Hair follicle dermal papilla cell (primary cell): ENCODE results near the gene PHLDB3. TPM values are rescaled to one million over a fixed set of nuclear protein-coding genes. Genes with fewer than 3 reads are reported as not detected.

Source experiments
- total RNA-seq: library from RNA; depleted of rRNA; stranded (reverse); fragments of >200 nt; gene quantifications from 2 replicates; pipeline ENCODE4 v1.2.3, GENCODE V29; 2012

Gene PHLDB3
- total RNA-seq = 11.0 and 14.3 TPM in 2 replicates

DNA sequence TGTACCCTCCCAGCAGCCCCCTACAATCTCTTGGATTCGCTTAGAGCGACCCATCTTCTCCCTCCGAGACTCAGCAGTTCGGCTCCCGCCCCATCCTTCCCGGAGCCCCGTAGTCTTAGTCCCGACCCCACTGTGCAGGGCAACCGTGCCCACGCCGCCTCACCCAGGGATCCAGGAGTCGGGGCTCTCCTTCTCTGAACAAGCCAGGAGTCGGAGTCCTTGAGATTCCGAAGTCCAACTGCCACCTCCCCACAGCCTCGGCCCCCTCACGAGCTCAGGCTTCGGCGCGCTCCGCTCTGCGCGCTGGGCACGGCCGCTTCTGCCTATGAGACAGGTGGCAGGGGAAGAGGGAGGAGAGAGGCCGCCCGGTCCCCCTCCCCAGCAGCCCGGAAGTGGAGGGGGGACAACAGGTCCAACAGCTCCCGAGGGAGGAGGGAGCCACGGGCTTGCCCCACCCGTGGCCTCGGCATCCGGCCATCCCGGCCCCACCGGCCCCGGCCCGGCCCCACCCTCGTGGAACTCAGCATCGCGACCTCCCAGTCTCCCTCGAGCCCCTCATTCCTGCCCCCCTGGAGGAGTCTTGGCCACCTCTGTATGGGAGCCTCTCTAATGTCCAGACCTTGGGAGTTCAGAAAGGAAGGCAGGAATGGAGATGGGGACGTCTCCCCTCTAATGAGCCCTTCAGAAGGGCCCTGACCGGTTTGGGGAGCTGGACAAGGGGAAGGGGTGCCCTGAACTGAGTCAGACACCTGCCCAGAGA lies at the start of gene PHLDB3:
TSS of gene PHLDB3 (minus strand) at position 321 of the 760 bp plus-strand sequence. CDS start 628 bp downstream, outside the sequence.

DNA sequence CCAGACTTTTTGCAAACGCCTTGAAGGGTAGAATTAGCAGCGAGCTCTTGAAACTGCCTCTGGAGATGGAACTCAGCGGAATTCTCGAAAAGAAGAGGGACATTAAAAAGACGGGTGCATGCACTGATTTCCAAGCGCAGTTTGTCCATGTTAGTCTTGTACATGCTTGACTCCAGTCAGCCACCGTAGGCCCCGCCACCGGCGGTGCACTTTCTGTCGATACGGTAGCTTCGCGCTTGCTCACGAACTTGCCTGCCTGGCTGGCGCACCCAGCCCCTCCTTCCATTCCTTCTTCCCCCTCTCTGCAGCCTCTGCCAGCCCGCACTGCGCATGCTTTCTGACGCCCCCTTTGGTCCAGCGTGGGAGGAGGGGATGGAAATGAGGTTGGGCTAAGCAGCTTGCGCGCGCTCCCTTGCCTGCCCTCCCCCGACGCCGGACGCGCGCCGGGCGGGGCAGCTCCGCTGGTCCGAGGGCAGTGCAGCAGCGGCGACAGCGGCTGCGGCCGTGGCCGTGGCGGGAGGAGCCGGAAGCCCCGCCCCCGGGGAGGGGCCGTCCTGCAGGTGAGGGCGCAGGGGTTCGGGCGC lies 28.5 kb upstream of the PHLDB3 start, which contains the start of gene ZNF575:
TSS of gene ZNF575 (plus strand) at position 227 of the 584 bp plus-strand sequence. CDS start 1,235 bp downstream, outside the sequence.

DNA sequence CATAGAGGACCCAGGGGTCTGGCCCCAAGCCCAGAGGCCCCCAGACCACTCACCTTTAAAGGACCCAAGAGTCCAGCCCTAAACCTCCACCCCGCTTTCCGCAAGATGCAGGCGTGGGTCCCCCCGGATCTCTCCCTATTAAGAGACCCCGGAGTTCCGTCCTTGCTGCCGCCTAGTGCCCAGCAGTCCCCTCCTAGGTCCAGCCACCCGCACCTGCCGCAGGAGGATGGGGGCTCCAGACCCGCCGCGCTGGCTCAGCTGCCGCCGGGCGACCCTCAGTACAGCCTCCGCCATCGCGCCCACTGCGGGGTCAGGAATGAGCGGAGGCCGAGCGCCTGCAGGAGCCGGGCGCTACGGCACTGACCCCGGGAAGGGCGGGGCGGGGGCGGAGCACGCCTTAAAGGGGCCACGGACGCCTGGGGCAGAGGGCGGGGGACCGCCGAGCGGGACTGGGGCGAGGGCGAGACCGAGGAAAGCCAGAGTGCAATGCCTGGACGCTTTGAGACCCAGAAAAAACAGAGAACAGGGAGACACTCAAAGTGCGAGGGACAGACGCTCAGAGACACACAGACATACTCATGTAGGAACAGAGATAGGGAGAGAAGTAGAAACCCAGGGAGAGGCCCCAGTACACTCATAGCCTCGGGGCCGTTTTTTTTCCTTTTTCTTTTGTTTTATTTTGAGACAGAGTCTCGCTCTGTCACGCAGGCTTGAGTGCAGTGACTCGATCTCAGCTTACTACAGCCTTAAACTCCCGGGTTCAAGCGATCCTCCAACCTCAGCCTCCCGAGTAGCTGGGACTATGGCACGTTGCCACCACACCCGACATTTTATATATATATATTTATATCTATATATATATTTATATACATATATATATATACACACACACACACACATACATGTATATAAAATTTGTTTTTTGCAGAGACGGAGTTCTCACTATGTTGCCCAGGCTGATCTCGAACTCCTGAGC lies 22.6 kb upstream of the PHLDB3 start, which contains the start of gene ETHE1:
TSS of gene ETHE1 (minus strand) at position 318 of the 976 bp plus-strand sequence. CDS start at position 294, 24 bp downstream.

GRCh38 chr19:43465468-43466120 lies 39.0 kb downstream of the PHLDB3 start, which contains the start of gene LYPD3:
LYPD3 (minus strand) TSS chr19:43465608; CDS start chr19:43465571, 37 bp downstream.

Other genes with a start within 250 kb of the PHLDB3 start
- under 0.01 and 0.12 TPM in 2 replicates for gene PSG9, start 235.2 kb downstream of the PHLDB3 start, total RNA-seq
- gene CD177, start 151.1 kb downstream of the PHLDB3 start, total RNA-seq = under 0.01 TPM in 1 of 2 replicates, not detected in the other
- gene TEX101, start 89.9 kb downstream of the PHLDB3 start, total RNA-seq = not detected in 2 replicates
- 0.32 and 0.36 TPM in 2 replicates for gene LYPD3, start 39.1 kb downstream of the PHLDB3 start, total RNA-seq
- 46.4 and 80.8 TPM in 2 replicates for gene ETHE1, start 22.5 kb upstream of the PHLDB3 start, total RNA-seq
- 0.32 TPM in 1 of 2 replicates, not detected in the other for gene ZNF575, start 28.4 kb upstream of the PHLDB3 start, total RNA-seq
- 13.1 and 18.8 TPM in 2 replicates for gene XRCC1, start 70.8 kb upstream of the PHLDB3 start, total RNA-seq
- 3.0 and 3.6 TPM in 2 replicates for gene PINLYP, start 71.1 kb upstream of the PHLDB3 start, total RNA-seq
- gene IRGQ, start 91.4 kb upstream of the PHLDB3 start, total RNA-seq = 19.9 and 24.2 TPM in 2 replicates
- gene ZNF576, start 91.8 kb upstream of the PHLDB3 start, total RNA-seq = 8.8 and 11.1 TPM in 2 replicates
- gene SRRM5, start 107.3 kb upstream of the PHLDB3 start, total RNA-seq = 0.24 TPM in 1 of 2 replicates, not detected in the other
- gene ZNF428, start 114.9 kb upstream of the PHLDB3 start, total RNA-seq = 20.2 and 25.6 TPM in 2 replicates
- gene CADM4, start 135.1 kb upstream of the PHLDB3 start, total RNA-seq = 0.12 and 0.65 TPM in 2 replicates
- gene PLAUR, start 165.4 kb upstream of the PHLDB3 start, total RNA-seq = 61.3 and 73.6 TPM in 2 replicates
- gene IRGC, start 211.3 kb upstream of the PHLDB3 start, total RNA-seq = not detected in 2 replicates